WTC11 (cell line): ENCODE results near the gene SLC35A3. TPM values are rescaled to one million over a fixed set of nuclear protein-coding genes. Genes with fewer than 3 reads are reported as not detected.
A peak's percentile ranks its signal among the peaks of the same experiment; 100 is the strongest.

Experiments
- ATAC-seq: fragments of 200-7000 bp; cut with Tn5 transposase; 2 replicates; pipeline ENCODE4 v1.10.0; 2021; ENCODE audit warnings: mild to moderate bottlenecking, moderate library complexity
- CTCF ChIA-PET: fragments of 300-600 bp; sonication (Branson Sonifier 250); formaldehyde crosslinking; loops from one replicate; lab custom pipeline; 2021; ENCODE audit warnings: antibody characterized with exemption; lab: Charles Lee
- POLR2A ChIA-PET: fragments of 350-600 bp; sonication (Branson Sonifier 250); formaldehyde crosslinking; loops from one replicate; lab custom pipeline; 2021; ENCODE audit warnings: antibody characterized with exemption; lab: Charles Lee
- DNase-seq: peaks from one replicate; pipeline ENCODE4 v3.0.0; 2021; ENCODE audit warnings: low spot score
- H3K27ac Mint-ChIP-seq: 2 replicates; pipeline ENCODE4 v1.8.0; 2021; ENCODE audit warnings: mixed read lengths
- H3K27me3 Mint-ChIP-seq: 2 replicates; pipeline ENCODE4 v1.8.0; 2021; ENCODE audit warnings: low read depth, mild to moderate bottlenecking, moderate library complexity, mixed read lengths
- H3K36me3 Mint-ChIP-seq: 2 replicates; pipeline ENCODE4 v1.8.0; 2021; ENCODE audit warnings: mixed read lengths
- H3K4me1 Mint-ChIP-seq: 2 replicates; pipeline ENCODE4 v1.8.0; 2022; ENCODE audit warnings: mixed read lengths
- H3K4me3 Mint-ChIP-seq: 2 replicates; pipeline ENCODE4 v1.8.0; 2021; ENCODE audit warnings: mild to moderate bottlenecking, moderate library complexity, mixed read lengths
- H3K9me3 Mint-ChIP-seq: 2 replicates; pipeline ENCODE4 v1.8.0; 2021; ENCODE audit warnings: mixed read lengths
- CREB1 ChIP-seq: sonication (generic); formaldehyde crosslinking; IDR thresholded peaks from 2 replicates; pipeline ENCODE4 v1.8.0; 2023; ENCODE audit warnings: mild to moderate bottlenecking, missing genetic modification reagents
- ELF4 ChIP-seq: sonication (generic); formaldehyde crosslinking; IDR thresholded peaks from 2 replicates; pipeline ENCODE4 v1.8.1; 2022; ENCODE audit warnings: low read depth, mild to moderate bottlenecking, moderate library complexity, missing genetic modification reagents
- FOXJ3 ChIP-seq: sonication (generic); formaldehyde crosslinking; IDR thresholded peaks from 2 replicates; pipeline ENCODE4 v1.9.0; 2021; ENCODE audit warnings: missing genetic modification reagents, mild to moderate bottlenecking, borderline replicate concordance
- KAT7 ChIP-seq: sonication (generic); formaldehyde crosslinking; IDR thresholded peaks from 2 replicates; pipeline ENCODE4 v1.8.1; 2023; ENCODE audit warnings: missing genetic modification reagents, mild to moderate bottlenecking, borderline replicate concordance
- PRDM15 ChIP-seq: sonication (generic); formaldehyde crosslinking; IDR thresholded peaks from 2 replicates; pipeline ENCODE4 v1.8.0; 2022; ENCODE audit warnings: missing genetic modification reagents
- PREB ChIP-seq: sonication (generic); formaldehyde crosslinking; IDR thresholded peaks from 2 replicates; pipeline ENCODE4 v1.8.1; 2022; ENCODE audit warnings: mild to moderate bottlenecking, missing genetic modification reagents, moderate library complexity, borderline replicate concordance
- RELA ChIP-seq: sonication (generic); formaldehyde crosslinking; IDR thresholded peaks from 2 replicates; pipeline ENCODE4 v1.8.1; 2022; ENCODE audit warnings: missing genetic modification reagents, mild to moderate bottlenecking, borderline replicate concordance
- TEAD1 ChIP-seq: sonication (generic); formaldehyde crosslinking; IDR thresholded peaks from 2 replicates; pipeline ENCODE4 v1.8.0; 2022; ENCODE audit warnings: mild to moderate bottlenecking, missing genetic modification reagents
- TEAD4 ChIP-seq: sonication (generic); formaldehyde crosslinking; IDR thresholded peaks from 2 replicates; pipeline ENCODE4 v1.8.0; 2022; ENCODE audit warnings: mild to moderate bottlenecking, missing genetic modification reagents
- USF1 ChIP-seq: sonication (generic); formaldehyde crosslinking; IDR thresholded peaks from 2 replicates; pipeline ENCODE4 v1.8.0; 2022; ENCODE audit warnings: mild to moderate bottlenecking, missing genetic modification reagents
- USF2 ChIP-seq: sonication (generic); formaldehyde crosslinking; IDR thresholded peaks from 2 replicates; pipeline ENCODE4 v1.8.1; 2023; ENCODE audit warnings: mild to moderate bottlenecking, missing genetic modification reagents, moderate library complexity
- ZNF138 ChIP-seq: sonication (generic); formaldehyde crosslinking; conservative IDR thresholded peaks from 2 replicates; pipeline ENCODE4 v1.8.1; 2022; ENCODE audit warnings: mild to moderate bottlenecking, moderate library complexity, missing genetic modification reagents
- ZNF263 ChIP-seq: sonication (generic); formaldehyde crosslinking; IDR thresholded peaks from 2 replicates; pipeline ENCODE4 v1.8.1; 2022; ENCODE audit warnings: low read depth, mild to moderate bottlenecking, moderate library complexity, missing genetic modification reagents
- ZNF281 ChIP-seq: sonication (generic); formaldehyde crosslinking; IDR thresholded peaks from 2 replicates; pipeline ENCODE4 v1.8.0; 2023; ENCODE audit warnings: mild to moderate bottlenecking, missing genetic modification reagents
- ZNF416 ChIP-seq: fragments of 250-450 bp; sonication (Bioruptor Pico); IDR thresholded peaks from 2 replicates; pipeline ENCODE4 v1.9.0; 2021; ENCODE audit warnings: mild to moderate bottlenecking, inconsistent platforms
- ZNF425 ChIP-seq: fragments of 250-450 bp; sonication (Bioruptor Pico); conservative IDR thresholded peaks from 2 replicates; pipeline ENCODE4 v1.9.0; 2021; ENCODE audit warnings: mild to moderate bottlenecking
- ZNF532 ChIP-seq: fragments of 250-450 bp; sonication (Bioruptor Pico); IDR thresholded peaks from 2 replicates; pipeline ENCODE4 v1.9.0; 2021; ENCODE audit warnings: mild to moderate bottlenecking, borderline replicate concordance
- total RNA-seq: library from RNA; stranded (reverse); gene quantifications from 3 replicates; pipeline ENCODE4 v1.2.3, GENCODE V29; 2021

The SLC35A3 gene
- total RNA-seq, 1 experiment from 2014 or later = 14.5 TPM

- no peak overlapping the region for H3K4me3 Mint-ChIP-seq
- TF ChIP-seq ZNF425 (CRISPR knock-in tag) (no peak), ZNF138 (CRISPR knock-in tag) (no peak), USF2 (no peak), ZNF281 (no peak), USF1 (CRISPR knock-in tag) (no peak), ELF4 (CRISPR knock-in tag) (no peak), ZNF416 (no peak), FOXJ3 (no peak), ZNF532 (CRISPR knock-in tag) (no peak), ZNF263 (CRISPR knock-in tag) (no peak), PRDM15 (no peak), RELA (CRISPR knock-in tag) (no peak), TEAD1 (CRISPR knock-in tag) (no peak), PREB (CRISPR knock-in tag) (no peak), KAT7 (CRISPR knock-in tag) (no peak), CREB1 (no peak), TEAD4 (CRISPR knock-in tag) (no peak)
- H3K27ac Mint-ChIP-seq = peak overlapping the region; percentile 13
- POLR2A ChIA-PET = no interaction called here
- peaks cover 38% of the 10 kb centered on the region for H3K36me3 Mint-ChIP-seq
- ATAC-seq (peak; percentile 64), DNase-seq (no peak)
- H3K27me3 Mint-ChIP-seq = no peaks in the 10 kb centered on the region
- 0 out of 2 replicates have a peak, but pooled peaks cover 7% of the 10 kb centered on the region for H3K4me1 Mint-ChIP-seq
- peaks cover 26% of the 10 kb centered on the region for H3K9me3 Mint-ChIP-seq
- CTCF ChIA-PET = no interaction called here
These were observed 23.1 kb downstream of the SLC35A3 start for GRCh38 chr1:99992760-99993467.
